Endothelial cell of umbilical vein (primary cell): ENCODE results near the gene MOG.

Source experiments
- CTCF ChIP-seq, 2 donors: IDR thresholded peaks; 1 replicate in 1 of 2; 2 replicates in 1 of 2; pipeline ENCODE4 v1.5.1; 2011; ENCODE audit warnings: low read length in 2 of 2, mild to moderate bottlenecking in 2 of 2, moderate library complexity in 2 of 2, control low read depth in 1 of 2, inconsistent platforms in 1 of 2, low read depth in 1 of 2; ENCODE audit not compliant: insufficient read depth in 1 of 2; ENCODE audit errors: extremely low read depth in 1 of 2
- EZH2 ChIP-seq: IDR thresholded peaks from 2 replicates; pipeline ENCODE4 v1.6.1; 2012; ENCODE audit warnings: borderline replicate concordance, low read depth, mild to moderate bottlenecking, moderate library complexity, low read length, inconsistent platforms; ENCODE audit not compliant: severe bottlenecking
- POLR2A ChIP-seq: IDR thresholded peaks from 2 replicates; pipeline ENCODE4 v1.6.1; 2012; ENCODE audit warnings: low read depth, mild to moderate bottlenecking, control low read depth, low read length
- POLR2AphosphoS5 ChIP-seq: IDR thresholded peaks from 2 replicates; pipeline ENCODE4 v1.6.1; 2012; ENCODE audit warnings: low read depth, mild to moderate bottlenecking, control low read depth, low read length, moderate library complexity; ENCODE audit not compliant: insufficient read depth

- TF ChIP-seq CTCF (IDR thresholded peaks at IDR 0.05; ENCODE audit: extremely low read depth in 1 of 2, insufficient read depth in 1 of 2, low read depth in 1 of 2, low read length in 2 of 2) (no peak), POLR2AphosphoS5 (no peak), POLR2A (no peak), EZH2 (no peak)
Measured at GRCh38 chr6:29666826-29667130, 9.9 kb downstream of the MOG start.
